ENCODE data around the gene PTH1R.
A peak's percentile ranks its signal among the peaks of the same experiment; 100 is the strongest.

PTH1R gene

DNA sequence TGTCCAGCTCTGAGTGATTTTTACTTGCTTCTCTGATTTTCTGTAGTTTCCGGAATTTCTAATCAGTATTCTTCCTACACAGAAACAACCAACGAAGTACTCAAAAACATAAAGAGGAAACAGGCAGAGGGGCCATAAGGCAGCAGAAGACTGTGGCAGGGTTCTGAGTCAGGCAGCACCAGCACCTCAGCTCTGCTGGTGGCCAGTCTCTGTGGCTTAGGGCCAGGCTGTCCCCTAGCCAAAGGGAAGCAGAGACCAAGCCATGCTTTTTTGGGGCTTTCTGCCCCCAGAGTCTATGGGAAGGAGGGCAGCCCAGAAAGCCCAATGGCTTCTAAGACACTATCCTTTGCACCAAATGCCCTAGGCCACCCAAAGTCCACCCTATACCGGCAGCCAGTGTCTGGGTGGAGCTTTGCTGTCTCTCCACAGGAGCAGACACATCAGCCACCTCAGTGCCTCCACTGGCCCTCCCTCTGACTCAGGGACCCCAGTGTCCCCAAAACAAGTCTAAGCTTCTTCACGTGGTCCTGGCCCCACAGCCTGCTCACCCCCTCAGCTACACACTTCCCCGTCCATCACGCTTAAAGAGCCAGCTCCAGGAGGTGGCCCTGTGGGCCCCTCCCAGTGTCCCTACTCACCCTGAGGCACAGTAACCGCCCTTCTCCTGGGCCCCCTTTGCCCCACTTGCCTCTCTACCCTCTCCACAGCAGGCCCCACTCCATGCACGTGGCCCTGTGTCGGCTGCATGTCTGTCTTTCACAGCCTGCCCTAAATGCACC is 52.8 kb downstream of the PTH1R start:
- no peak for DNase-seq (ENCODE audit: low read depth)

DNA sequence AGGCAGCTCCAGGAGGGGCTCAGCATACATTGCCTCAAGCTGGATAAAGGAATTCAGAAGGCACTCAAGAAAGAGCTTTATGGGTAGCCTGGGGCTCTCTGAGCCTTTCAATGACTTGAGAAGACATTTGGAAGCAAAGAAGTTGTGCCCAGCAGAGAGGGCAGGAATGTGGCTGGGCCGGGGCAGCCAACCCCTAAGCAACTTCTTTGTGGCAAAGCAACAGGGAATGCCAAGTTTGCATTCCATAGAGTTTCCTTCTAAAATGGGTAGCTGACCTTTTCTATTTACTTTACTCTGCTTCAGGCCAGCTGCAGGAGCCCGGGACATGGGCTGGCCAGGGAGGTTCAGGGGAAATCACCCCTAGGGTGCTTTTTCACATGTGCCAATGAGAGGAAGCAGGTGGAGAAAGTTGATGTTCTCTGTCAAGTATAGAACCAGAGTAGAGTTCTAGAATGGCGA is 53.5 kb downstream of the PTH1R start:
- no peak for DNase-seq (ENCODE audit: low read depth)

DNA sequence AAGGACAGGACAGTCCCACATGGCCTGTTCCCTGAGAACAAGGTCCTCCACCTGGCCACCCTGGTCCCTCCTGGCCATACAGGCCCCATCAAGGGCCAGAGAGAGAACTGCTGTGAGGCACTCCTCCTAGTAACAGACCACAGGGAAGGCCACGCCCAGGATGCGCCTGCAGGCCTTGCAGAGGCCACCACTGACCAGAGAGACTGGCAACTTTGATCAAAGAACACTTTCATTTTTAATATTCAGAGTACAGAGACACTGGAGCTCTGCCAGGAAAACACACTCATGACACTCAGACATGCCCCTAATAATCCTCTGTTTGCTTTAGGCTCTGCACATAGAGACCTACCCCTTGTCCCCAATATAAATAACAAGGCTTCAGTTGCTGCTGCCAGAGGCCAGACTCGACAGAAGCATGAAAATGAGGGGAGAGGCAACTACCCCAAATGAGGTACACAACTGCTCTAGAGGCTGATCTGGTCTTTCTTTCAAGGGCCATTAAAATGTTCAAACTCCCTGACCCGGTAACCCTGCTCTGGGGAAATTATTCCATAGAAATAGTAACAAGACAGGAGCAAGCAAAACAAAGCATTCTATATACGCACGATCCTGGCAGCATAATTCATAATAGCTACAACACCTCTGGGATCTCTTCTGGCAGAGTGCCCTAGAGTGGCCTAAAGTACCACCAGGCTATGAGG is 54.3 kb downstream of the PTH1R start:
- no peak for DNase-seq (ENCODE audit: low read depth)

DNA sequence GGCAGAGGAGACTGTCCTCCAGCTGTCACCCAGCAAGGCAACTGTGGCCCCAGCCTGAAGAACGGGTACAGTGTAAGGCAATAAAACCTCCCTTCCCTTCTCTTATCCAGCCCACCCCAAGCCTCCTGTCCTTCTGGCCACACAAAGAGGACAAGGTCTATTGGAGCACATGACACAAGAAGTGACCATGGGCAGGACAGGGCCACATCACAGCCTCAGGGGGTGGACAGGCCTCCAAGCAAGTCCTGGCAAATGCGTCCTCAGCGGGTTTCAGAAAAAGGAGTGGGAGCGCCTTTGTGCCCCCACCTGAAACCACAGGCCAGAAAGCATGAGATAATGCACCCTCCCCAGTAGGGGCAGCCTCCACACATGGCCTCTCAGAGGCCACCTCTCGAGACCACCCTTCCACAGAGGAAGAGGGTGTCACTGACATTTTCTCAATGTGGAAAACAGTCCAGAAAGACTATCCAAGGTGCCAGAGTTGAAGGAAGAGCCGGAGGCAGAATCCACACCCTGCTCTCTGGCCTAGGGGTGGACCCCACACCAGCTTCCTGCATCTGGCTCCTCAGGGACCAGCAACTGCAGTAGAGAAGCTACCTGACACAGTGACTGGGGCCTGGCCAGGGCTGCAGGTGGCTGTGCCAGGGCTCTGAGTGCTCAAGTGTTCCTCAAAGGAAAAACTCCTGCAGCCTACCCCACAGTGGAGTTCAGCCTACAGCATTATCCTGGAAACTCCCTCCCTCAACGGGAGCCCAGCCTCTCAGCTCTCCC is 55.1 kb downstream of the PTH1R start:
- DNase-seq (ENCODE audit: low read depth) = no peak

DNA sequence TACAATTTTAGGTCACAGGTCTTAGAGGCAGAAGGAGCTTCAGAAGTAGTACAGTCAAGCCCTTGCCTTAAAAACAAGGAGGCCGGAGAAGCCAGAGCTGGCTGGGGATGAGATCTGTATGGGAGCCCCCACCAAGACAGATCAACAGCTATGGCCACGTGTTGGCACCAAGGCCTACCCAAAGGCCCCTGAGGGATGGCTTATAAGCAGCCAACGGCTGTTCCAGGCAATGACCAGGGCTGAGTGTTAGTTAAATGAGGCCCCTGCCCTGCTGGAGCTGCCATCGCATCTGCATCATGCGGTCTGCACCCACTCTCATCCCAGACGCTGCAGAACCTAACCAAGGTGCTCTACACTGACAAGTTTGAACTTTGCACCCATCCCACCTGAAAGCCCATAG is 55.7 kb downstream of the PTH1R start:
- DNase-seq (ENCODE audit: low read depth) = no peak

DNA sequence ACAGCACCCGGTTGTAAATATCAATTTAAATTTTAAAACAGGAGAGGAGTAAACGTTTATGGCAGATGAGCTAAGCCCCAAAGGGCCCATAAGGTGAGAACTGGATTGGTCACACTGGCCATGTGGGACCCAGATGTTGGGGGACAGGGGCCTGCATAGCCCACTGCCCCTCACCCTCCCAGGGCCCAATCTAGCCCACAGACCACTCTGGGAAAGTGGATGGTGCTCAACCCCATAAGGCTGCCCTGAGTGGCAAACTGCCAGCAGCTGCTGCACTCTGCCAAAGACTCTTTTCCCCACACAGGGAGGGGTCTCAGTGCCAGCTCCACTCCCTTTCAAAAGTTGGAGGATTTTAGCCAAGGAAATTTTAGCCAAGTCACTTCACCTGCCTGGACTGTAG is 56.6 kb downstream of the PTH1R start:
- no peak for DNase-seq (ENCODE audit: low read depth)

DNA sequence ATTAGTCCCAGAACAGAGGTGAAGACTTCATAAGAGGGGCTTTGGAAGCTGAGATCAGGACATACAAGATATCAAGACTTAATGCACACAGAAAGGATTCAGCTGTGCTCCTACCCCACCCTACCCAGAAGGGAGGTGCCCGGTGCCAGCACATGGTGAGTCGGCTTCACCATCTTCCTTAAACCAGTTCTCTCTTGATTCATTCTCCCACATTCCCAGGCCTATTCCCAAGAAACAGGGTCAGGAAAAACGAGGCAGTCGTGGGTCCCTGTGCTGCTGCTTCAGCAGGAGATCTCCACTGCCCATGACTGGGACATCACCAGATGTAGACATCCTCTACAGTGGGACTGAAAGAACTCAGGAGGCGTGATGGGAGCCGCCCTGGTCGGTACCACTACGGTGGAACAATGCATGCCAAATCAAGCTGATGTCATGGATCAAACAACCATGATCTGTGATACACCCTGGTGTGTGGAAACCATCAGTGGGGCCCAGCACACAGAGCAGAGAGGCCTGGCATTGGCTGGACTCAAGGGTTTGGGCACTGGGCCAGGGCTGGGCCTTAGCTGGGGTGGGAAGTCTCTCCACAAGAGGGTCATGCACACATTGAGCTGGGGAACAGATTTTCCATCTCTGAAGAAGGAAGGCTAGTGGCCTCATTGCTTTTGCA is 57.1 kb downstream of the PTH1R start:
- no peak for DNase-seq (ENCODE audit: low read depth)

DNA sequence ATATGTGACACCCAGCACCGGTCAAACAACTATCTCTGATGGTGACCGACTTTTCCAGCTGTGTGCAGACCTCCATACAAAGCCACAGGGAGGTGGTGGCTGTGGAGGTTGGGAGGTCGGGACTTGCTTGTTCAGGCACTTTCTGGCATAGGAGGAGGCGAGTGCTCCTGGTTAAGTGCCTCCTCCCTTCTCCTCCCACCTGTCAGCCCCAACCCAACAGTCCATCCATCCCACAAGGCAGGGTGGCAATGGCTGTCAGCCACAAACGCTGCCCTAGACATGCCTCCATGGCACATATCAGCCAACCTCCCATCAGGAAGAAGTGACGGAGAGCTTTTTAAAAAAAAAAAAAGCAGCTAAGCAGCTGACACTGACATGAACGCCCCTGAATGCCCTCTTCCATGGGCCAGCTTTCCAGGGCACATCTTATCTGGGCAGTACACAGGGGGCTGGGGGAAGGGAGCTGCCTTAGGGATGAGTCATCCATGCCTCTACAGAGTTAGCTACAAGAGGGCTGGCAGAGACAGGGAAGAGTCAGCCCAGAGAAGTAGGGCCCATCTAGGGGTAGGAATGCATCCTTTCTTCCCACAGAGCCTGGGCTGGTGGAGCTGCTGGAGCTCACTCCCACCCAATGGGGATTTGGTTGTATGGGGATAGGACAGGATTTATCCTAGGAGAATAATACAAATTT is 57.8 kb downstream of the PTH1R start:
- DNase-seq (ENCODE audit: low read depth) = no peak

DNA sequence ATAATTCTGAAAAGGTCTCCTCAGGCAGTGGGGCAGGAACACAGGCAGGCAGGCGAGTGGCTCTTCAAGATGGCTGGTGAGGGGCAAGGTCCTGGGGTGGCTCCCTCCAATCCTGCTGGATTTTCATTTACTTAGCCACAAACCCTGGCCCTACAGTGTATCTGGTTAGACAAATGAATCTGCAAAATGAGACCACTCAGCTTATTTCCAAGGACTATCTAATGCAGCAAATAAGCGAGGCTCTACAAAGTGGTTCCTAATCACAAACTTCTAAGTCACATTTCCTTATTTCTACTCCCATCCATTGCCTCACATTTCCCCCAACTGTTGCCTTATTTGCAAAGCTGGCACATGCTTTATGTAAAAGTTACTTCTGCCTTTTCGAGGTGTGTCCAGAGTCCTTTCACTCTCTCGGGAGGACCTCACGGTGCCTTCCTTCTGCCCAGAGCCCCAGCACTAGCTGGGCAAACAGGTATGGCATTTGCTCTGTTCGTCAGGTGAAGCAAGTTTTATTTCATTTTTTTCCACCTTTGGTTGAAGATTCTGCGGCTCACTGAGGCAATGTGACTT is 58.6 kb downstream of the PTH1R start:
- DNase-seq (ENCODE audit: low read depth) = no peak

DNA sequence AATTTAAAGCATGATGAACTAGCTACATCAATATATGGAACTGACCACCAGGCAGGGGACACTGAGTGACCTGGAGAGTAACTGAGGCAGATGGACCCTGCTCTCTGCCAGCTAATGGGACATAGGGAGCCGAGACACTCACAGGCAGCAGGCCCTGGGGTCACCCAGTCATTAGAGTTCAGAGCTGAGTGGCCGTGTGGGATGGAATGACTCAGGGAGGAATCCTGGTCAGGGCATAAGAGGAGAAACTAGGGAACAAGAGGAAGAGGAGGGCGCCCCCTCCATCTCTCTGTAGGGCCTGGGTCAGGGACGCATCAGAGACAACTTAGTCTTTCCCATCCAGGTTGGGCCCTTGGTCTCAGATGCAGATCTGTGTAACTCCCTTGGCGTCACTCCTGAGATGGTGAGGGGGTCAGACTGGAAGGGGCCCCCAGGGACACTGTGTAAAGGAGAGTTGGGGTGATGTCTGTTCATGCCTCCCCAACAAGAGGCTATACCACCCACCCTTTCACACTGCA is 59.3 kb downstream of the PTH1R start:
- no peak for DNase-seq (ENCODE audit: low read depth)

DNA sequence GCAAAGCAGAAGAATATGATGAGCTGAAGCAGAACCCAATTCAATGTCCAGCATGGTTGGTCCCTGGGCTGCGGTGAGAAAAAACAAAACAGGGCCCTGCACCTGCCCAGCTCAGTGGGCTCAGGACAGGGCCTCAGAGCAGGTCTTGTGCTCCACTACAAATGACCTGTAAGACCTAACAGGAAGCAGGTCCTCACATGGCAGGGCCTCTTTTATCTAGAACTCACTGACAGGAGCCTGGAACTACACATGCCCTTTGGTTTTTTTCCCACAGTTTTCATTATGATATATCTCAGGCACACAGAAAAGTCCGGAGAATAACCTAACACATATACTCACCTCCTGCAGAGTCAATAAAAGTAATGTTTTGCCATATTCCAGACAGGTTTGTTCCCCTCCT is 60.6 kb downstream of the PTH1R start:
- DNase-seq (ENCODE audit: low read depth) = no peak

DNA sequence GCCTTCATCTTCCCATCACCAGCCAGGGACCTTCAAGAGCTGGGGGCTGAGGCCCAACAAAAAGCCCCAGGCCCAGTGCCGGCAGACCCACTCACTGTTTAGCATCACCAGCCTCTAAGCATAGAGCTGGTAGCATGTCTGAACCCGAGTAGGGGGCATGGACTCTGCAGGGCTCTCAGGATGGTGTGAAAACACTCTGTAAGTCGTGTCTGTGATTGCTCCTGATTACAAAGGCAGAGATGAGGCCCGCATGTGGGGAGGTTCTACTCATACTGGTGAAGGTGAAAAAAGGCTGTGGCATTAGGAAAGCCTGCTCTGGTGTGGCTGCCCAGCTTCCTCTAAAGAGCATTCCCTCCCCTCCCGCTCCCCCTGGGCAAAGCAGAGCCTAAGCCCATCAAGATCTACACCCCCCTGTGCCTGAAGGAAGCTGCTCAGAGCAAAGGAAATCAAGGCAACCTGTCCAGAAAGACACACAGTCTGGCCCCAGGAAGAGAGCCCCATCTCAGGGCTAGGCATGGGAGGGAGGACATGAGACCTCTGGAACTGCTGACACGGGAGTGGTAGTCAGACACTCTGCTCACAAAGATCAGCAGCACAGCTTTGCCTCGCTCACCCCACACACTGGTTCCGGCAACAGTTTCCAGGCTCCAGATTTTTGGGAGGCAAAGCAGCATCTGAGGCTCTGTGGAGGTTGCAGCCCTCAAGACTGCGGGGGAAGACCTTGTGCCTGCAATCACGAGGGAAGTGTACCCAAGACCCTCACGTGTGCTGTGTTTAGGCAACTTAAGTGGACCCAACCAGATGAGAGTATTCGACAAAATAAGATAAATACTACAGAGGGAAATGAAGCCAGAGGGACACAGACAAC is 62.3 kb downstream of the PTH1R start:
- no peak for DNase-seq (ENCODE audit: low read depth)

DNA sequence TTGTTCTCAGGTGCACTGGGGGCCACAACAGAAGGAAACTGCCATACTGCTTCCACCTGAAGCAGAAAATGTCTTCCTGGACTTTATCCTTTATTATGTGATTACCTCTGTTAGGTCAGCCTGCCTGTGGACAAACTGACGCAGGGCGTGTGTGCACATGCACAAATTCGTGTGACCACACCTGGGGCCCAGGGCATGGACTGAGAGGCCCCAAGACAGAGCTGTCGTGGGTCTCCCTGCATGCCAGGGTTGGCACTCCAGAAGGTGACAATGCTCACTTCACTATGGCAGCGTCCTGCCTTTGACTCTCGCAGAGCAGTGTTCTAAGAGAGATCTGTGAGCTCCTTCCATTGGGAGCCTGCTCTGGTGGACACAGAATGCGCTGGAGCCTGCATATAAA is 64.6 kb downstream of the PTH1R start:
- DNase-seq (ENCODE audit: low read depth) = no peak

DNA sequence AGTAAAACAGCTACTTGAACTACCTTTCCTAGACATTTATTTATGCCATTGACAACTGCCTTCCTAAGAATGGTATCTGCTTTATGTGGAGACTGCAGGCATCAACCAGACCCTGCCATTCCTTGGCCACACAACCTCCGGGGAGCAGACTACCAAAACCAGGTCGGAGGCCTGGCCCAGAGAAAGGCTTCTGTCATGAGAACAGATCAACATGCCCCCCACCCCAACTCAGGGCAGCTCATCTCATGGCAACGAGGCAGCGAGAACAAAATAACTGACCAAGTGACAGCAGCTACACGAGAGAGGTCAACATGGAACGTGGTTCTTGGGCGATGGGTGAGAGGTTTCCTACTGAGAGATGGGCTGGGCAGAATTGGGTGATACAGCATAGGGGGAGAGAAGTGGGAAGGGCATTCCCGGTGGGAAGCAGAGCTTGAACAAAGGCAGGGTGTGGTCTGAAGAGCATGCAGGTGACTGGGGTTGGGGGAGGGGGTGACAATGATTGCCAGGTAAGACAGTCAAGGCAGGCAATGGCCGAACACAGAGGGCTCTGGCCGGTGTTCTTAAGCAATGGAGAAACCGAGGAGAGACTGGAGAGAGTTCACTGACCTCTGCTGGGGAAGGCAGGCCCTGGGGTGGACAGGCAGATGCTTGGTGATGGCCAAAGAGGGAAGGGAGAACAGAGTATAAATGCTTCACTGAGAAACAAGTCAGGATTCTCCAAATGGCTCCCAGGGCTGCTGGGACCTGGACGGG is 65.1 kb downstream of the PTH1R start:
- DNase-seq (ENCODE audit: low read depth) = no peak

DNA sequence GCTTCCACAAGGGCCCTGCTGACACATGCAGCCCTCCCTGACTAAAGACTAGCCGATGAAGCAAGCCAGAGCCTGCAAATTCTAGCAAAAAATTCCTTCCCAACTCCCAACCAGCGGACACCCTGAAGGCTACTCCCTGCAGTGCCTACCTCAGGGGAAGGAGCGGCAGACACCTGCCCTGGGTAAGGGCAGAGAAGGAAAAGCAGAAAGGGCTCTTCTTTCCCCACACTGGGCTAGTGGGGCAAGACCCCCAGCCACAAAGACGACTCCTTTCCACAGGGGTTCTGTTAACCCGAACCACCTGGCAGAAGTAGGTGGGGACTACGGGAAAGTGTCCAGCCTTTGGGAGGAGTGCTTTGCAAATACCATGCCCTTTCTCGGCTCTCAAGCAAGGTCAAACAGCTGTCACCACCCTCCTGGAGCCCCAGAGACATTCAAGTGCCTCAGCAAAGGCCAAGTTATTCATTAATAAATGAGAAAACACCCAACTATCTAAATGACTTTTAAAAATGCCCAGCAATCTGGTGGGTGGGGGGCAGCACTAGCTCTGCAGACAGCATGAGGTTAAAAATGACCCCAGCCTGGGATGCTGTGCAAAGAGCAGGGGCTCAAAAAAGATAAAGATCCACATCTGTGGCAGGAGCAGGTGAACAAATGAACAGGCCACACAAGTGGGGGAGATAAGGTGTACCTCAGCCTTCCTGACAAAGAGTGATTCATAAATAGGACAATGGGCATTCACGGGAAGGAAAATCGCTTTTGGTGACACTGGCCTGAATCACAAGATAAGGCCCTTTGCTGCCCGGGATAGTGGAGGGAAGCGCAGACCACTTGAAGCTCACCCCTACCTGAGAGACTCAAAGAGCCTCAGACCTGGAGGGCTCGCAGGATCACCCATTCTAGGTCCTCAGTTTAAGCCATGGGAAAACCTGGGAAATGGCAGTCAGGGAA is 66.0 kb downstream of the PTH1R start:
- no peak for DNase-seq (ENCODE audit: low read depth)

DNA sequence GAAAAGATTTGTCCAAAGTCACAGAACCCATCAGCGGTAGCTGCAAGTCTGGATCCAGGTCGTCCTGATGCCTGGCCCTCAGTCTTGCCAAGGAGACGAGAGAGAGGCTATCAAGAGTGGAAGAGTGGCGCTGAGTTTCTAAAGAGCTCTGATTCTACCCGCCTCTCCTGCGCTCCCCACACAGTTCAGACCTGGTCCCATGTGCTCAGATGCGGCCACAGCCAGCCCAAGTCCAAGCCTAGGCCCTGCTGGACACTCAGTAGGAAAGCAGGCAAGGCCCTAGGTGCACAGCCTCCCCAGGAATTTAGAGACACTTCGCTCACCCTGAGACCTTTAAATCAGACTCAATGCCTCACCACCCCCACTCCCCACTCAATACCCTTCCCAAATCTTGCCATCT is 66.7 kb downstream of the PTH1R start:
- no peak for DNase-seq (ENCODE audit: low read depth)

DNA sequence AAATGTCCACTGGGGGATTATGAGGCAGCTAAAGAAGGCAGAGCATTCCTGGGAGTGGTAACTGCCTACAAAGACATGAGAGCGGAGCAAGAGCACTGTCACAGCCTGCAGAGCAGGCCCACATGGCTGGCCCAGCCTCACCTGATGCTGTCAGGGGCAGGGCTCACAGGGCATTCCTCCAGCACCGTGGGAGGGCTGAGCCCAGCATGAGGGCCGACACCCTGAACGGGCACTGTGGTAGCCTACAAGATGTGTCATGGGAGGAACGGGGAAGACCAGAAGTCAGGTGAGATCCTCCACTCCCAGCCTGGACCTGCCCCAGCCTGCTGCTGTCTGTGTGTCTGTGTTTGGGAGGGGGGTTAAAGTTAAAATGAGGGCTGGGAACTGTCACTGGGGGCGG is 68.9 kb downstream of the PTH1R start:
- DNase-seq (ENCODE audit: low read depth) = no peak

DNA sequence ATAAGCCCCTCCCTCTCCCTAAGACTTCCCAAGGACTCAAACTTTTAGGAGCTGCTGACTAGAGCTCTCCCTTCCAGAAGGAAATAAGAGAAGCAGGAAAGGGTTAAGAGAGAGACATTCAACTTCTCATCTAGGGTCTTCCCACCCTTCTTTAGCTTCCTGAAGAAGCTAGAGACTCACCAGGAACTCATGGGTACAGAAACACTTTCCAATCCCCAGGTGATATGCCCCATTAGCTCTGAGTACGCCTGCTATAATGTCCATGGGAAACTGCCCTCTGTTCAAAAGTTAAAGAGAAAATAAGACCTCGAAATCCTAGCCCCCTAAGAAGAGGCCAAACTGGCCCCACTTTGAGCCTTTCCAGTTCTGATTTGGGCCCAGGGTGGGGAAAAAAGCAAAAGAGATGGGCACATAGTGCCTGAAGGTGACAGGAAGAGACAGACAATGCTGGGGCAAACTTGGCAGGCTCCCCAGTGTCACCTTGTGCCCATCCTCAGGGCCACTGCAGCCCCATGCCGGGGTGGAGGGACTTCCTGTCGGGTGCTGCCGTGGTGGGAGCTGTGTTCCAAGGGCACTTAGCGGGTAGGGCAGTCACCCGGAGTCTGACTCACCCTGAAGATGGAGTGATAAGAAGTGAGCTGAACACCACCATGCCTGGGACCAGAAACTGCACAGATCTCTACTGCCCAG is 69.5 kb downstream of the PTH1R start:
- DNase-seq (ENCODE audit: low read depth) = peak; percentile 56

Measured in activated T-cell treated with anti-CD3 and anti-CD28 coated beads for 1 hour (primary cell).